Lung (tissue), 12 donors: ENCODE data around the gene VPS37B. TPM values are rescaled to one million over a fixed set of nuclear protein-coding genes. Genes with fewer than 3 reads are reported as not detected.

Experiments used
- ATAC-seq: fragments of 200-7000 bp; cut with Tn5 transposase; one replicate; pipeline ENCODE4 v1.9.1; 2020; ENCODE audit warnings: moderate number of reproducible peaks; ENCODE audit not compliant: insufficient read depth, low FRiP score
- DNase-seq, 3 donors: peaks; one replicate each; pipeline ENCODE4 v3.0.0-alpha.2; 2013 to 2017
- H3K27ac ChIP-seq, 2 donors: one replicate each; pipeline ENCODE4 v1.5.1; 2013; ENCODE audit warnings: mild to moderate bottlenecking in 2 of 2, moderate library complexity in 2 of 2, control low read depth in 1 of 2, inconsistent platforms in 1 of 2, low read depth in 1 of 2, low read length in 1 of 2
- H3K27me3 ChIP-seq, 3 donors: one replicate each; pipeline ENCODE4 v1.5.1; 2013; ENCODE audit warnings: low read length in 2 of 3; ENCODE audit not compliant: control insufficient read depth in 3 of 3, insufficient read depth in 3 of 3
- H3K36me3 ChIP-seq, 4 donors: one replicate each; pipeline ENCODE4 v1.5.1; 2013; ENCODE audit warnings: low read length in 4 of 4, mild to moderate bottlenecking in 1 of 4, moderate library complexity in 1 of 4; ENCODE audit not compliant: control insufficient read depth in 4 of 4, insufficient read depth in 4 of 4
- H3K4me1 ChIP-seq, 5 donors: one replicate each; pipeline ENCODE4 v1.5.1; 2013; ENCODE audit warnings: low read length in 5 of 5, mild to moderate bottlenecking in 2 of 5, moderate library complexity in 1 of 5; ENCODE audit not compliant: control insufficient read depth in 5 of 5, insufficient read depth in 5 of 5
- H3K4me3 ChIP-seq: one replicate; pipeline ENCODE4 v1.5.1; 2013; ENCODE audit warnings: mild to moderate bottlenecking, control low read depth, moderate library complexity
- H3K9ac ChIP-seq, 2 donors: one replicate each; pipeline ENCODE4 v1.5.1; 2013; ENCODE audit warnings: low read length in 2 of 2, control low read depth in 1 of 2; ENCODE audit not compliant: insufficient read depth in 1 of 2
- H3K9me3 ChIP-seq, 4 donors: one replicate each; pipeline ENCODE4 v1.5.1; 2013; ENCODE audit warnings: low read length in 3 of 4, mild to moderate bottlenecking in 1 of 4, moderate library complexity in 1 of 4; ENCODE audit not compliant: control insufficient read depth in 4 of 4, insufficient read depth in 3 of 4
- WGBS, 2 donors: extraction: QIAGEN DNeasy Blood & Tissue Kit; methylation state at CpG; one replicate each; pipeline ENCODE4 v1.1.7; 2013; 5-methylcytosine and 5-hydroxymethylcytosine counted together
- polyA plus RNA-seq, 2 donors: library from polyadenylated mRNA; stranded (reverse); fragments of 200-250 nt; gene quantifications; one replicate each; pipeline ENCODE4 v1.2.1, GENCODE V29; 2013
- total RNA-seq, 2 donors: library from RNA; depleted of rRNA in 1 of 2; stranded (reverse); fragments of >200 nt in 1 of 2; gene quantifications; one replicate each; pipeline ENCODE4 v1.2.1, GENCODE V29; 2014 to 2021
- TF ChIP-seq, protein P1 (sequence below): IDR thresholded peaks from 2 replicates; pipeline ENCODE4 v1.5.1; 2012; ENCODE audit warnings: mild to moderate bottlenecking; ENCODE audit errors: control extremely low read depth, extremely low read depth
- donor health status: control.
- donor health status: control.
- donor health status: Bipolar disorder and iron deficiency.
- donor health status: healthy.
- donor health status: DM: yes; HTN: yes; CAD: no.

VPS37B gene
- total and polyA plus RNA-seq, 4 donors = 31.0 to 44.1 (median 42.3) TPM

DNA sequence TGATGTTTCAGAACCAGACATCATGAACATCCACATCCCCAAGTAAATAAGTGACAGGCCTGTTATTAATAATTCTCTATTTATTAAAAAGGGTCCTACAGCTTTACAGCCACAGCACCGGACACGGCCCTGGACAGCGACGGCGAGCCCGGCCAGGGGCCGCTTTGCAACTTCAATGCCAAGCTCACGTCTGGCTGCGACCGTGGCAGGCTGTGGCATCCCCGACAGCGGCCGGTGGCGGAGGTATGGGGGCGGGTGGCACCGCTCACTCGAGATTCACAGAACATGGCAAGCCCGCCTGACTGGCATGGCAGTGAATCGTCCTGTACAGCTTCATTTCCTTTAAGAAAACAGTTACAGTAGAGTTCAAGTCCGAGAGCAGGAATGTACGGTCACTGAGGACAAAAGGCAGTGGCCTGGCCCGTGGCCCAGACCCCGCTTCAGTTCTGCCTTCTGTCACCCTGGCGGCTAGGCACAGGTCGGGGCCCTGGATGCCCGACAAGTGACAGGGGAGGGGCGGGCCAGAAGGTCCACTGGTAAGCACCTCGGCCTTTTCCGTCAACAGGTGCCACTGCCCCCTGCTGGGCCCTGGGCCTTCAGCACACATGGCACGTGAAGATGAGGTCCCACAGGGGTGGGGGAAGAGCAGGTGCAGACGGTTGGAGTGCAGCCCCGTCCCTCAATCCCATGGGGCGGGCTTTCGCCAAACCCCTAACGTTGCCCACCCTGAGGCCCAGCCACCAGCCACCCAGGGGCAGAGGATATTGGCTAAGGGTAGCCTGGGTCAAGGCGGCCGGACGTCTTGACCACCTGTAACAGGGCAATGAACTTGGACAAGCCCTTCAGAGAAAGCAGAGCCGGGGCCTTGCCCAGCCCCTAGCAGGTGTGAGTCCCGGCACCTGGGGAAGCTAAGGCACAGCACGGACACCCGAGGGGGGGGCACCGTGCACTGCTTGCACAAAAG lies 30.4 kb downstream of the VPS37B start:
- H3K4me3 ChIP-seq = no peak overlapping the region
- no peak overlapping the region for H3K9ac ChIP-seq
- DNase-seq = no peak
- peak overlapping the region; percentile 15 to 46 for H3K27ac ChIP-seq
- no peak for ATAC-seq
- peaks cover 0 to 13% (median 5%) of the 10 kb centered on the region in 5 donors for H3K4me1 ChIP-seq
- WGBS, 2 donors = 80 to 82% methylated on average over 43 of the region's 43 CpGs
- H3K36me3 ChIP-seq = peaks cover 0 to 57% (median 25%) of the 10 kb centered on the region in 4 donors
- no peaks in the 10 kb centered on the region for H3K27me3 ChIP-seq
- no peaks in the 10 kb centered on the region for H3K9me3 ChIP-seq
- TF ChIP-seq, protein P1, sequence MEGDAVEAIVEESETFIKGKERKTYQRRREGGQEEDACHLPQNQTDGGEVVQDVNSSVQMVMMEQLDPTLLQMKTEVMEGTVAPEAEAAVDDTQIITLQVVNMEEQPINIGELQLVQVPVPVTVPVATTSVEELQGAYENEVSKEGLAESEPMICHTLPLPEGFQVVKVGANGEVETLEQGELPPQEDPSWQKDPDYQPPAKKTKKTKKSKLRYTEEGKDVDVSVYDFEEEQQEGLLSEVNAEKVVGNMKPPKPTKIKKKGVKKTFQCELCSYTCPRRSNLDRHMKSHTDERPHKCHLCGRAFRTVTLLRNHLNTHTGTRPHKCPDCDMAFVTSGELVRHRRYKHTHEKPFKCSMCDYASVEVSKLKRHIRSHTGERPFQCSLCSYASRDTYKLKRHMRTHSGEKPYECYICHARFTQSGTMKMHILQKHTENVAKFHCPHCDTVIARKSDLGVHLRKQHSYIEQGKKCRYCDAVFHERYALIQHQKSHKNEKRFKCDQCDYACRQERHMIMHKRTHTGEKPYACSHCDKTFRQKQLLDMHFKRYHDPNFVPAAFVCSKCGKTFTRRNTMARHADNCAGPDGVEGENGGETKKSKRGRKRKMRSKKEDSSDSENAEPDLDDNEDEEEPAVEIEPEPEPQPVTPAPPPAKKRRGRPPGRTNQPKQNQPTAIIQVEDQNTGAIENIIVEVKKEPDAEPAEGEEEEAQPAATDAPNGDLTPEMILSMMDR = no peak

DNA sequence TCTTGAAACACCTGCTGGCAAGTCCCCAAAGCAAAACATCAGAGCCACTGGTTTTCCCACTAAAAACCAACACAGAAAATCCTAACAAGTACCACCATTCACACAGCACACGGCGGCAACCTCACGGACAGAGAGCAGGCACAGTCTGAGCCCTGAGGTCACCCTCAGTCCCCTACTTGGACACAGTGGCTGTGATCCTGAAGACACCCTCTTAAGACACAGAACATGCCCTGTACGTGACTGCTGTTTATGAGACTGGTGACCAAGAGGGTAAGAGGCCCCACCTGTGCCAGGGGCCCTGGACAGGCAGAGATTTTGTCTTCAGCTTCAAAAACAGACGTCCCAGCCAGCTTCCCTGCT lies 31.1 kb downstream of the VPS37B start:
- Histone ChIP-seq H3K27ac (no peak overlapping the region), H3K4me1 (peaks cover 0 to 9% (median 0%) of the 10 kb centered on the region in 5 donors), H3K27me3 (no peaks in the 10 kb centered on the region), H3K36me3 (peaks cover 0 to 52% (median 20%) of the 10 kb centered on the region in 4 donors), H3K9me3 (no peaks in the 10 kb centered on the region), H3K9ac (no peak overlapping the region), H3K4me3 (no peak overlapping the region)
- ATAC-seq = no peak
- TF ChIP-seq, protein P1 = no peak
- DNase-seq = no peak
- 90% methylated on average over 5 of the region's 5 CpGs for WGBS, 2 donors

DNA sequence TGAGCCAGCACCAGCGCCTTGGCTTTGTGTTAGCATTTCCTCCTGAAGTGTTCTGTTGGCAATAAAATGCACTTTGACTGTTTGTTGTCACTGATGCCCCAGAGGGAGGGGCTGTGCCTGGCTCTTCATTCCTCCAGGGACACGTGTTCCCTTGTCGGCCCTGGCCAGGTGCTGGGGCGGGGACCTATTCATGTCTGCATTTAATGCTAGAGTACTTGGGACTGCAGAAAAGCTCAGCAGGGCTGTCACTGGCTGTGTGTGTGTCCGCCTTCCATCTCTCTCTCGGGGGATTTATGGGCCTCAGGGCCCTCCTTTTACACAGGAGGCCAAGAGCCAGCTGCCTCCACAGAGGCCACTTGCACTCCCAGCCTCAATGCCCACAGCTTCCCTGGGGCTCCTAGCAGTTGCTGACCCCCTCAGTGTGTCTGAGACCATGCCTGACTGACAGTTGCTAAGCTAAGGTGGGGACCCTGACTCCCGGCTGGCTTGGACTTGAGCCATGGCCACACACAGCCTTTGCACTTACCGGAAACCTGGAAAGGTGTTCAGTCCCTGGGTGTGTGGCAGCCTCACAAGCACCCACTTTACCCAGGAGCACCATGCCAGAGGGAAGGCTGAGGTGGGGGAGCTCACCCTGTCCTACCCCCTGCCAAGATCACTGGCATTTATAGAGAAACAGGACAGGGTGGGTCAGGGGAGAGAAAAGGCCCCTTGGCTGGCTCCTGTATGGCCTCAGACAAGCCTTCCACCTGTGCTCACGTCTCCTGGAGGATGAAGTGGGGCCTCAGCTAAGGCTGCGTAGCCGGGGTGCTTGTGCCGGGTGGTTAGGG lies 32.8 kb downstream of the VPS37B start:
- peak overlapping the region in 1 of 2 donors; percentile 44 for H3K27ac ChIP-seq
- peaks cover 0 to 47% (median 10%) of the 10 kb centered on the region in 4 donors for H3K36me3 ChIP-seq
- H3K4me1 ChIP-seq = peaks cover 0 to 5% (median 0%) of the 10 kb centered on the region in 5 donors
- no peak for ATAC-seq
- no peaks in the 10 kb centered on the region for H3K9me3 ChIP-seq
- H3K27me3 ChIP-seq = no peaks in the 10 kb centered on the region
- WGBS, 2 donors = 57 to 73% methylated on average over 12 of the region's 12 CpGs
- DNase-seq = no peak
- H3K9ac ChIP-seq = no peak overlapping the region
- no peak overlapping the region for H3K4me3 ChIP-seq
- TF ChIP-seq, protein P1 = no peak
